ENCODE results near the gene CLEC10A.

- TF ChIP-seq, protein P1, sequence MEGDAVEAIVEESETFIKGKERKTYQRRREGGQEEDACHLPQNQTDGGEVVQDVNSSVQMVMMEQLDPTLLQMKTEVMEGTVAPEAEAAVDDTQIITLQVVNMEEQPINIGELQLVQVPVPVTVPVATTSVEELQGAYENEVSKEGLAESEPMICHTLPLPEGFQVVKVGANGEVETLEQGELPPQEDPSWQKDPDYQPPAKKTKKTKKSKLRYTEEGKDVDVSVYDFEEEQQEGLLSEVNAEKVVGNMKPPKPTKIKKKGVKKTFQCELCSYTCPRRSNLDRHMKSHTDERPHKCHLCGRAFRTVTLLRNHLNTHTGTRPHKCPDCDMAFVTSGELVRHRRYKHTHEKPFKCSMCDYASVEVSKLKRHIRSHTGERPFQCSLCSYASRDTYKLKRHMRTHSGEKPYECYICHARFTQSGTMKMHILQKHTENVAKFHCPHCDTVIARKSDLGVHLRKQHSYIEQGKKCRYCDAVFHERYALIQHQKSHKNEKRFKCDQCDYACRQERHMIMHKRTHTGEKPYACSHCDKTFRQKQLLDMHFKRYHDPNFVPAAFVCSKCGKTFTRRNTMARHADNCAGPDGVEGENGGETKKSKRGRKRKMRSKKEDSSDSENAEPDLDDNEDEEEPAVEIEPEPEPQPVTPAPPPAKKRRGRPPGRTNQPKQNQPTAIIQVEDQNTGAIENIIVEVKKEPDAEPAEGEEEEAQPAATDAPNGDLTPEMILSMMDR (IDR thresholded peaks at IDR 0.05), result no peak
- TF ChIP-seq POLR2A (IDR thresholded peaks at IDR 0.05), result no peak
Measured at GRCh38 chr17:7094652-7095019, 14.6 kb upstream of the CLEC10A start.
